K562 (cell line): ENCODE measurements around the gene VPS13C. TPM values are rescaled to one million over a fixed set of nuclear protein-coding genes. Genes with fewer than 3 reads are reported as not detected.

Source experiments
- ATAC-seq: fragments of 200-7000 bp; cut with Tn5 transposase; 3 replicates; pipeline ENCODE4 v1.9.1; 2020; ENCODE audit warnings: moderate library complexity
- BruUV-seq: library from RNA; stranded (reverse); fragments of 400-500 nt; replicated peaks from 2 replicates; lab custom pipeline; 2021; lab: Mats Ljungman, UMichigan
- CTCF ChIA-PET: fragments of 300-600 bp; formaldehyde crosslinking; extraction: SDS; loops from one replicate; lab custom pipeline; 2021; ENCODE audit warnings: low intra/inter-chr PET ratio; lab: Yijun Ruan, JAX
- POLR2A ChIA-PET: fragments of 300-600, 350-650 bp; sonication (Branson Sonifier 250); formaldehyde crosslinking; extraction: SDS; loops from one replicate; lab custom pipeline; 2021; ENCODE audit warnings: antibody characterized with exemption, inconsistent platforms; lab: Yijun Ruan, JAX
- DNase-seq, 4 experiments: peaks; one replicate each; pipeline versions ENCODE4 v3.0.0 to v3.0.0-alpha.2; 2011 to 2018; ENCODE audit warnings: low spot score in 3 of 4, mixed read lengths in 3 of 4; ENCODE audit errors: extremely low read depth in 1 of 4
- FAIRE-seq: peaks from 2 replicates; lab custom pipeline; 2011; peaks lifted over from hg19 to GRCh38; lab: Jason Lieb, UNC
- H2AFZ ChIP-seq: 2 replicates; pipeline ENCODE4 v1.6.0; 2011; ENCODE audit warnings: low read depth, low read length, control low read depth, inconsistent platforms
- H3K27ac ChIP-seq: fragments of 200-600 bp; 3 replicates; pipeline ENCODE4 v1.8.0; 2011; ENCODE audit warnings: low read depth, mild to moderate bottlenecking, control low read depth, inconsistent platforms, low read length, moderate library complexity, mixed read lengths; ENCODE audit errors: extremely low read depth
- H3K27me3 ChIP-seq, 2 experiments: fragments of 300-600 bp in 1 of 2; 2 replicates in 1 of 2; 3 replicates in 1 of 2; pipeline versions ENCODE4 v1.6.0 to v1.8.0; 2011; ENCODE audit warnings: inconsistent platforms in 2 of 2, low read length in 2 of 2, mild to moderate bottlenecking in 1 of 2, mixed read lengths in 1 of 2, moderate library complexity in 1 of 2; ENCODE audit not compliant: control insufficient read depth in 2 of 2, insufficient read depth in 2 of 2
- H3K36me3 ChIP-seq: fragments of 300-600 bp; 3 replicates; pipeline ENCODE4 v1.8.0; 2011; ENCODE audit warnings: mild to moderate bottlenecking, low read length, inconsistent platforms; ENCODE audit not compliant: control insufficient read depth, insufficient read depth
- H3K4me1 ChIP-seq, 2 experiments: fragments of 200-600 bp in 1 of 2; replicated peaks in 1 of 2; 2 replicates in 1 of 2; 3 replicates in 1 of 2; pipeline versions ENCODE4 v1.5.1 to v1.8.0; 2011; ENCODE audit warnings: inconsistent platforms in 2 of 2, low read length in 2 of 2, mild to moderate bottlenecking in 1 of 2, mixed read lengths in 1 of 2, moderate library complexity in 1 of 2; ENCODE audit not compliant: control insufficient read depth in 2 of 2, insufficient read depth in 2 of 2
- H3K4me2 ChIP-seq: 2 replicates; pipeline ENCODE4 v1.6.1; 2011; ENCODE audit warnings: low read length, control low read depth, inconsistent platforms, mixed read lengths; ENCODE audit not compliant: insufficient read depth
- H3K4me3 ChIP-seq: fragments of 200-600 bp; sonication (generic), shearing (Covaris generic); 2 replicates; pipeline ENCODE4 v1.5.1; 2016; ENCODE audit warnings: control low read depth, inconsistent platforms
- H3K79me2 ChIP-seq: fragments of 200-600 bp; 3 replicates; pipeline ENCODE4 v1.8.0; 2011; ENCODE audit warnings: low read length, inconsistent platforms; ENCODE audit not compliant: control insufficient read depth, insufficient read depth
- H3K9ac ChIP-seq, 2 experiments: 2 replicates each; pipeline versions ENCODE4 v1.6.0 to v1.6.1; 2011; ENCODE audit warnings: low read depth in 2 of 2, low read length in 2 of 2, control low read depth in 1 of 2, inconsistent platforms in 1 of 2, mild to moderate bottlenecking in 1 of 2, mixed read lengths in 1 of 2; ENCODE audit not compliant: insufficient read depth in 1 of 2
- H3K9me1 ChIP-seq: one replicate; pipeline ENCODE4 v1.6.0; 2011; ENCODE audit warnings: inconsistent platforms, mild to moderate bottlenecking, low read length, moderate library complexity; ENCODE audit not compliant: control insufficient read depth, insufficient read depth
- H3K9me3 ChIP-seq: replicated peaks from 2 replicates; pipeline ENCODE4 v1.5.1; 2011; ENCODE audit warnings: low read depth, low read length, inconsistent platforms; ENCODE audit not compliant: control insufficient read depth, insufficient read depth
- H4K20me1 ChIP-seq: replicated peaks from 2 replicates; pipeline ENCODE4 v1.6.1; 2011; ENCODE audit warnings: low read length, inconsistent platforms, mixed read lengths; ENCODE audit not compliant: control insufficient read depth, insufficient read depth
- CHD4 ChIP-seq: fragments of 200-600 bp; sonication (generic); IDR thresholded peaks from 3 replicates; pipeline ENCODE4 v1.6.1; 2012; ENCODE audit warnings: low read depth, mild to moderate bottlenecking, mixed read lengths, low read length, inconsistent platforms; ENCODE audit not compliant: insufficient read depth, insufficient replicate concordance, poor library complexity, severe bottlenecking
- WGBS: fragments of 100-300 bp; shearing (Covaris generic); methylation state at CpG from one replicate; pipeline ENCODE4 v1.1.6; 2016; ENCODE audit warnings: low coverage, mixed read lengths; ENCODE audit not compliant: insufficient coverage; ENCODE audit errors: missing lambda C conversion rate; 5-methylcytosine and 5-hydroxymethylcytosine counted together
- in situ Hi-C: fragments of 300-500 bp; cut with MboI; formaldehyde crosslinking; loops from 4 replicates; pipeline ENCODE4 v1.15.0; 2018; ENCODE audit warnings: inconsistent platforms, mixed read lengths
- intact Hi-C: fragments of 100-400 bp; cut with micrococcal nuclease; formaldehyde crosslinking; loops from 2 replicates; pipeline ENCODE4 v1.14.2; 2022
- polyA plus RNA-seq, 8 experiments: library from polyadenylated mRNA; depleted of rRNA in 4 of 8; stranded (reverse) in 5 of 8; unstranded in 3 of 8; fragments of >200 nt; fragmentation: Nextera tagmentation in 2 of 8; fragmentation: Illumina TruSeq in 1 of 8; extraction: Ambion mirVana in 2 of 8; extraction: Trizol in 1 of 8; gene quantifications; 2 replicates each; pipeline versions ENCODE4 v1.2.1 to v1.2.3, GENCODE V29; 2011 to 2014; ENCODE audit warnings: inconsistent platforms in 1 of 8, missing spikeins in 1 of 8
- total RNA-seq, 7 experiments: library from RNA; depleted of rRNA in 6 of 7; stranded (reverse); fragments of >200 nt in 6 of 7; fragmentation: Illumina TruSeq in 2 of 7; extraction: Trizol in 2 of 7; gene quantifications; 2 replicates each; pipeline versions ENCODE4 v1.2.1 to v1.2.3, GENCODE V29; 2011 to 2021; ENCODE audit warnings: low replicate concordance in 1 of 7
- TF ChIP-seq, protein P1 (sequence below), 2 experiments: fragments of 450-650 bp; IDR thresholded peaks; 2 replicates each; pipeline ENCODE4 v1.6.1; 2018; ENCODE audit warnings: mild to moderate bottlenecking in 2 of 2, low read depth in 1 of 2; ENCODE audit not compliant: partially characterized antibody in 2 of 2

Gene VPS13C
- total and polyA plus RNA-seq, 9 of the 15 experiments (the other 6 are each of a cell fraction or from before 2014, with no cell fraction given), result 5.2 to 32.3 (median 15.7) TPM

DNA sequence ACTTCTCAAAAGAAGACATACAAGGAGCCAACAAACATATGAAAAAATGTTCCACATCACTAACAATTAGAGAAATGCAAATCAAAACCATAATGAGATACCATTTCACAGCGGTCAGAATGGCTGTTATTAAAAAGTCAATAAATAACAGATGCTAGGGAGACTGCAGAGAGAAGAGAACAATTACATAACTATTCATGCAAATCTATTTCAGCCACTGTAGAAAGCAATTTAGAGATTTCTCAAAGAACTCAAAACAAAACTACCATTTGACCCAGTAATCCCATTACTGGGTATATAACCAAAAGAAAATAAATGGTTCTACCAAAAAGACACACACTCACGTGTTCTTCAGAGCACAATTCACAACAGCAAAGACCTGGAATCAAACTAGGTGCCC lies 116.3 kb downstream of the VPS13C start:
- FAIRE-seq (no peak), ATAC-seq (no peak), DNase-seq (no peak)
- Histone ChIP-seq H3K79me2 (no peaks in the 10 kb centered on the region), H3K4me1 (no peaks in the 10 kb centered on the region; a peak in 1 of 5 replicates), H3K9me3 (no peaks in the 10 kb centered on the region), H3K27ac (no peak overlapping the region), H3K4me2 (no peak overlapping the region), H3K36me3 (peaks cover 27% of the 10 kb centered on the region; the same call in 1 of the 3 replicates), H3K9ac (no peak overlapping the region), H3K4me3 (no peak overlapping the region), H3K9me1 (no peaks in the 10 kb centered on the region), H2AFZ (no peak overlapping the region), H4K20me1 (no peaks in the 10 kb centered on the region), H3K27me3 (no peaks in the 10 kb centered on the region)
- TF ChIP-seq, protein P1, sequence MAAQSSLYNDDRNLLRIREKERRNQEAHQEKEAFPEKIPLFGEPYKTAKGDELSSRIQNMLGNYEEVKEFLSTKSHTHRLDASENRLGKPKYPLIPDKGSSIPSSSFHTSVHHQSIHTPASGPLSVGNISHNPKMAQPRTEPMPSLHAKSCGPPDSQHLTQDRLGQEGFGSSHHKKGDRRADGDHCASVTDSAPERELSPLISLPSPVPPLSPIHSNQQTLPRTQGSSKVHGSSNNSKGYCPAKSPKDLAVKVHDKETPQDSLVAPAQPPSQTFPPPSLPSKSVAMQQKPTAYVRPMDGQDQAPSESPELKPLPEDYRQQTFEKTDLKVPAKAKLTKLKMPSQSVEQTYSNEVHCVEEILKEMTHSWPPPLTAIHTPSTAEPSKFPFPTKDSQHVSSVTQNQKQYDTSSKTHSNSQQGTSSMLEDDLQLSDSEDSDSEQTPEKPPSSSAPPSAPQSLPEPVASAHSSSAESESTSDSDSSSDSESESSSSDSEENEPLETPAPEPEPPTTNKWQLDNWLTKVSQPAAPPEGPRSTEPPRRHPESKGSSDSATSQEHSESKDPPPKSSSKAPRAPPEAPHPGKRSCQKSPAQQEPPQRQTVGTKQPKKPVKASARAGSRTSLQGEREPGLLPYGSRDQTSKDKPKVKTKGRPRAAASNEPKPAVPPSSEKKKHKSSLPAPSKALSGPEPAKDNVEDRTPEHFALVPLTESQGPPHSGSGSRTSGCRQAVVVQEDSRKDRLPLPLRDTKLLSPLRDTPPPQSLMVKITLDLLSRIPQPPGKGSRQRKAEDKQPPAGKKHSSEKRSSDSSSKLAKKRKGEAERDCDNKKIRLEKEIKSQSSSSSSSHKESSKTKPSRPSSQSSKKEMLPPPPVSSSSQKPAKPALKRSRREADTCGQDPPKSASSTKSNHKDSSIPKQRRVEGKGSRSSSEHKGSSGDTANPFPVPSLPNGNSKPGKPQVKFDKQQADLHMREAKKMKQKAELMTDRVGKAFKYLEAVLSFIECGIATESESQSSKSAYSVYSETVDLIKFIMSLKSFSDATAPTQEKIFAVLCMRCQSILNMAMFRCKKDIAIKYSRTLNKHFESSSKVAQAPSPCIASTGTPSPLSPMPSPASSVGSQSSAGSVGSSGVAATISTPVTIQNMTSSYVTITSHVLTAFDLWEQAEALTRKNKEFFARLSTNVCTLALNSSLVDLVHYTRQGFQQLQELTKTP (IDR thresholded peaks at IDR 0.05; ENCODE audit: low read depth in 1 of 2, partially characterized antibody in 2 of 2), result peak in 1 of 2 experiments; percentile 88
- no peak for TF ChIP-seq CHD4
- BruUV-seq, result no TSS peak
- intact Hi-C loops, result no loop called here
- POLR2A ChIA-PET, result interaction anchor here (1.3 kb wide), 1 partner anchor 22 kb away, joined by 3 read pairs; no protein-coding TSS in a partner anchor
- CTCF ChIA-PET, result no interaction called here
- in situ Hi-C loops, result no loop called here
- WGBS, result 76% methylated on average over 2 of the region's 2 CpGs
